Prostate gland (tissue), 2 donors: Measurements from ENCODE around the gene UPF1. TPM values are rescaled to one million over a fixed set of nuclear protein-coding genes. Genes with fewer than 3 reads are reported as not detected.

Experiments
- DNase-seq: peaks from one replicate; pipeline ENCODE4 v3.0.0-alpha.2; 2019; ENCODE audit warnings: low spot score
- H3K27ac ChIP-seq, 2 donors: fragments of 200-600 bp; sonication (generic); 2 replicates each; pipeline ENCODE4 v1.5.1; 2017 to 2019
- H3K27me3 ChIP-seq: fragments of 200-600 bp; sonication (generic); replicated peaks from 2 replicates; pipeline ENCODE4 v1.5.1; 2019; ENCODE audit not compliant: insufficient read depth
- H3K36me3 ChIP-seq, 2 donors: fragments of 200-600 bp; sonication (generic); 1 replicate in 1 of 2; 2 replicates in 1 of 2; pipeline versions ENCODE4 v1.5.1 to v1.8.1; 2017 to 2019
- H3K4me1 ChIP-seq: fragments of 200-600 bp; sonication (generic); replicated peaks from 2 replicates; pipeline ENCODE4 v1.5.1; 2019
- H3K4me3 ChIP-seq, 2 donors: fragments of 200-600 bp; sonication (generic); 2 replicates each; pipeline ENCODE4 v1.5.1; 2017 to 2019
- H3K9me3 ChIP-seq: fragments of 200-600 bp; sonication (generic); 2 replicates; pipeline ENCODE4 v1.5.1; 2017
- POLR2A ChIP-seq: fragments of 450-650 bp; IDR thresholded peaks from one replicate; pipeline ENCODE4 v1.6.1; 2016; ENCODE audit warnings: antibody characterized with exemption, mild to moderate bottlenecking
- POLR2AphosphoS5 ChIP-seq: sonication (generic); formaldehyde crosslinking; IDR thresholded peaks from one replicate; pipeline ENCODE4 v1.6.1; 2017; ENCODE audit warnings: antibody characterized with exemption
- WGBS: methylation state at CpG from one replicate; pipeline ENCODE4 v1.1.5; 2018; 5-methylcytosine and 5-hydroxymethylcytosine counted together
- intact Hi-C: fragments of 100-400 bp; cut with DNase I; formaldehyde crosslinking; loops from one replicate; pipeline ENCODE4 v1.14.2; 2022
- total RNA-seq, 2 donors: library from RNA; depleted of rRNA; stranded (reverse); fragments of >200 nt; gene quantifications; one replicate each; pipeline ENCODE4 v1.1.0, GENCODE V29; 2016
- TF ChIP-seq, protein P1 (sequence below), 4 experiments: fragments of 200-600 bp in 2 of 4; fragments of 450-650 bp in 2 of 4; sonication (generic) in 2 of 4; IDR thresholded peaks; 1 replicate in 3 of 4; 2 replicates in 1 of 4; pipeline ENCODE4 v1.5.1; 2016 to 2019; ENCODE audit warnings: antibody characterized with exemption in 4 of 4, mild to moderate bottlenecking in 2 of 4, moderate library complexity in 2 of 4

Gene UPF1
- total RNA-seq, 2 donors from 2014 or later, result 105 to 171 TPM

- Histone ChIP-seq H3K36me3 (peaks cover 8 to 11% of the 10 kb centered on the region in 2 donors), H3K4me1 (no peaks in the 10 kb centered on the region), H3K4me3 (no peak overlapping the region), H3K27me3 (no peaks in the 10 kb centered on the region), H3K9me3 (no peaks in the 10 kb centered on the region), H3K27ac (no peak overlapping the region)
- TF ChIP-seq, protein P1, sequence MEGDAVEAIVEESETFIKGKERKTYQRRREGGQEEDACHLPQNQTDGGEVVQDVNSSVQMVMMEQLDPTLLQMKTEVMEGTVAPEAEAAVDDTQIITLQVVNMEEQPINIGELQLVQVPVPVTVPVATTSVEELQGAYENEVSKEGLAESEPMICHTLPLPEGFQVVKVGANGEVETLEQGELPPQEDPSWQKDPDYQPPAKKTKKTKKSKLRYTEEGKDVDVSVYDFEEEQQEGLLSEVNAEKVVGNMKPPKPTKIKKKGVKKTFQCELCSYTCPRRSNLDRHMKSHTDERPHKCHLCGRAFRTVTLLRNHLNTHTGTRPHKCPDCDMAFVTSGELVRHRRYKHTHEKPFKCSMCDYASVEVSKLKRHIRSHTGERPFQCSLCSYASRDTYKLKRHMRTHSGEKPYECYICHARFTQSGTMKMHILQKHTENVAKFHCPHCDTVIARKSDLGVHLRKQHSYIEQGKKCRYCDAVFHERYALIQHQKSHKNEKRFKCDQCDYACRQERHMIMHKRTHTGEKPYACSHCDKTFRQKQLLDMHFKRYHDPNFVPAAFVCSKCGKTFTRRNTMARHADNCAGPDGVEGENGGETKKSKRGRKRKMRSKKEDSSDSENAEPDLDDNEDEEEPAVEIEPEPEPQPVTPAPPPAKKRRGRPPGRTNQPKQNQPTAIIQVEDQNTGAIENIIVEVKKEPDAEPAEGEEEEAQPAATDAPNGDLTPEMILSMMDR (IDR thresholded peaks at IDR 0.05), result no peak
- DNase-seq, result no peak
- 64% methylated on average over 24 of the region's 25 CpGs for WGBS
- intact Hi-C loops, result no loop called here
These were observed 38.9 kb downstream of the UPF1 start for GRCh38 chr19:18870531-18871172.

GRCh38 chr19:18871543-18871942 is 39.8 kb downstream of the UPF1 start:
- H3K27me3 ChIP-seq, result no peaks in the 10 kb centered on the region
- no peaks in the 10 kb centered on the region for H3K4me1 ChIP-seq
- no peaks in the 10 kb centered on the region for H3K9me3 ChIP-seq
- WGBS, result 86% methylated on average over 7 of the region's 7 CpGs
- TF ChIP-seq POLR2A (no peak), POLR2AphosphoS5 (no peak)
- TF ChIP-seq, protein P1 (IDR thresholded peaks at IDR 0.05), result no peak
- H3K36me3 ChIP-seq, result peaks cover 5 to 7% of the 10 kb centered on the region in 2 donors
- DNase-seq, result no peak
- H3K4me3 ChIP-seq, result no peak overlapping the region
- H3K27ac ChIP-seq, result no peak overlapping the region
- intact Hi-C loops, result no loop called here

DNA sequence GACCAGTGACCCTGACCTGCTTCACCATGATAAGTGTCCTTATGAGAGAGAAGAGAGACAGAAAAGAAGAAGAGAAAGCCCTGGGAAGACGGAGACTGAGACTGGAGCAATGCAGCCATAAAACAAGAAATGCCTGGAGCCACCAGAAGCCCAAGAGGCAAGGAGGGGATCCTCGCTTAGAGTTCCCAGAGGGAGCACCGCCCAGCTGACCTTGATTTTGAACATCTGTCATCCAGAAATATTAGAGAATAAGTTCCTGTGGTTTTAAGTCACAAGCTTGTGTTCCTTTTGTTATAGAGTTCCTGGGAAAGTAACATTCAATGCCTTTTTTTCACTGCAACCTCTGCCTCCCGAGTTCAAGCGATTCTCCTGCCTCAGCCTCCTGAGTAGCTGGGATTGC is 44.0 kb downstream of the UPF1 start:
- Histone ChIP-seq H3K27ac (no peak overlapping the region), H3K4me3 (no peak overlapping the region), H3K9me3 (no peaks in the 10 kb centered on the region), H3K27me3 (no peaks in the 10 kb centered on the region), H3K36me3 (no peaks in the 10 kb centered on the region), H3K4me1 (no peaks in the 10 kb centered on the region)
- WGBS, result 81% methylated on average over 5 of the region's 5 CpGs
- intact Hi-C loops, result no loop called here
- TF ChIP-seq POLR2A (no peak), POLR2AphosphoS5 (no peak)
- TF ChIP-seq, protein P1 (IDR thresholded peaks at IDR 0.05), result no peak
- DNase-seq, result no peak

DNA sequence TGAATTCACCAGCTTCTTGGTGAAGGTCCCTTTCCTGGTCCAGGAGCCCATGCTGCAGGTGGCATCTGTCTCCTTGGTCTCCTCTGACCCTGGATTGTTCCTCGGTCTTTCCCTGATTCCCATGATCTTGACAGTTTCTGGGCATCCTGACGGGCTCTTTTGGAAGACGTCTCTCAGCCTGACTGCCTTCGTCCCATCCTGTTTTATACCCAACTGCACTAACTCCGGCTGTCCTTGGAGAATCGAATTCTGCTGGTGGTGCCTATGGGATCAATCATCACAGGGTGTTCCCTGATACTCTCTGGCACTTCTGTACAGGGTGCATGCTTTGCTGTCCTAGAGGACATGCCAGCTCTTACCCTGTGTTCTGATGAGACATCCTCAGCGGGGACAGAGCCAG is 45.1 kb downstream of the UPF1 start:
- H3K27ac ChIP-seq, result no peak overlapping the region
- H3K4me1 ChIP-seq, result no peaks in the 10 kb centered on the region
- no peak for TF ChIP-seq POLR2A
- no peak for TF ChIP-seq POLR2AphosphoS5
- TF ChIP-seq, protein P1 (IDR thresholded peaks at IDR 0.05), result no peak
- 94% methylated on average over 7 of the region's 7 CpGs for WGBS
- no peaks in the 10 kb centered on the region for H3K27me3 ChIP-seq
- H3K36me3 ChIP-seq, result no peaks in the 10 kb centered on the region
- no peak overlapping the region for H3K4me3 ChIP-seq
- DNase-seq, result no peak
- H3K9me3 ChIP-seq, result no peaks in the 10 kb centered on the region
- intact Hi-C loops, result no loop called here

DNA sequence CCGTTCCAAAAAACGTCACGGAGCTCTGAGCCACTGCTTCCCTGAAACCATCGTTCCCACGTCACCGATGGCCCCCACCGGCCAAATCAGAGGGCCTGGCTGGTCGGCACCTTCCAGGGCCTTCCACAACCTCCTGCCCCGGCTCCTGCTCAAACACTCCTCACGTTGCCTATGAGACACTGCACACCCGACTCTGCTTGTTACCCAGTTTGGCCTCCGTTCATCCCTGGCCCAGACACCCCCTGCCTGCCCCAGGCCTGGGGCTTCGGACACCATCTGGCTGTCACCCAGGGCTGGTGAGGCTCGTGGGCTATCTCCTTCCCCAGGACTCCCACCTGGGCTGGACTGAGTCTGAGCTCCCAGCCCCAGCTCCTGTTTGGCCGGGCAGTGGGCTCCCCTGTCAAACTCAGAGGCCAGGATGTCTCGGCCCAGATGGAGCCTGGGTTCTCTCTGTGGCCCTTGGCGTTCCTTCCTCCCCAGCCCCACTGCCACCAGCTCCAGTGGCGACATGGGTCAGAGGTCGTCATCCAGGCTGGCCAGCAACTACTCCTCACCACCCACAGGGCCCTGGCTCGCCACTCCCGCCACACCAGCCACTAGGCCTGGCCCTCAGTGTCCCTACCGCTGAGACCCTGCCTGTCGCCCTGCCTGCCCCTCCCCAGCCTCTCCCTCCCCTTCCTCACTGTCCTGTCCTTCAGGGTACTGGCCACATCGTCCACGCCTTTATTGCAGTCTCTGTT is 46.5 kb downstream of the UPF1 start:
- Histone ChIP-seq H3K9me3 (no peaks in the 10 kb centered on the region), H3K27ac (no peak overlapping the region), H3K36me3 (no peaks in the 10 kb centered on the region), H3K27me3 (no peaks in the 10 kb centered on the region), H3K4me3 (no peak overlapping the region), H3K4me1 (no peaks in the 10 kb centered on the region)
- no peak for DNase-seq
- 87% methylated on average over 25 of the region's 25 CpGs for WGBS
- TF ChIP-seq, protein P1 (IDR thresholded peaks at IDR 0.05), result no peak
- TF ChIP-seq POLR2AphosphoS5, result no peak
- no peak for TF ChIP-seq POLR2A
- intact Hi-C loops, result no loop called here
